HG02798 (cell line): Measurements from ENCODE around the gene SDK1.

Experiments
- ATAC-seq: cut with Tn5 transposase; IDR thresholded peaks from one replicate; pipeline ENCODE4 v1.9.1; 2021; ENCODE audit warnings: mild to moderate bottlenecking; ENCODE audit not compliant: unreplicated experiment, poor library complexity

SDK1 gene

DNA sequence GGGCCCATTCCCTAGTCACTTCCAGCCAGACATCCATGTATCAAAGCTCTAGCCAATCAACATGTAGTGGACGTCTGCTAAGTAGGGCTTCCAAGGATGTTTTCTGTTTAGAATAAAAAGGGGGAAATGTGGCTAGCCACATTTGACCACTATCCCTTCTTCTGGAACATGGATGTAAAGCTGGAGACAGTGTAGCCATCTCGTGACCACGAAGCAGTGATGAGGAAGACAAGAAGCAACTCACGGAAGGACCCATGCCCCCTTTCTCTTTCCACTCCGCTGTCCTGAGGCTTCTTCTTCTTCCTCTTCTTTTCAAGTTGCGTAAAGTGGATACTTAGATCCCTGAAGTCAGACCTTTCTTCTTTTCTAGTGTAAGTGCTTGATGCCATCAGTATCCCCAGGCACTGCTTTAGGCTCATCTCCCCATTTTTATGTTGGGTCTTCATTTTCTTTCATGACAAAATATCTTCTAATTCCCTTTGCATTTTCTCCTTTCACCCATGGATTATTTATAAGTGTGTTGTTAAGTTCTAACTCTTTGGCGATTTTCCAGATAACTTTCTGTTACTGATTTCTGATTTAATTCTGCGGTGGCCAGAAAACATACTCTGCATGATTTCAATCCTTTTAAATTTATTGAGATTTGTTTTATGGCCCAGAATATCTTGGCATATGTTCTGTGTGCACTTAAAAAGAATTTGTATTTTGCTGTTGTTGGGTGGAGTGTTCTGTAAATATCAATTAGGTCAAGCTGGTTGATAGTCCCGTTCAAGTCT lies 594.5 kb downstream of the SDK1 start:
- ATAC-seq: no peak

DNA sequence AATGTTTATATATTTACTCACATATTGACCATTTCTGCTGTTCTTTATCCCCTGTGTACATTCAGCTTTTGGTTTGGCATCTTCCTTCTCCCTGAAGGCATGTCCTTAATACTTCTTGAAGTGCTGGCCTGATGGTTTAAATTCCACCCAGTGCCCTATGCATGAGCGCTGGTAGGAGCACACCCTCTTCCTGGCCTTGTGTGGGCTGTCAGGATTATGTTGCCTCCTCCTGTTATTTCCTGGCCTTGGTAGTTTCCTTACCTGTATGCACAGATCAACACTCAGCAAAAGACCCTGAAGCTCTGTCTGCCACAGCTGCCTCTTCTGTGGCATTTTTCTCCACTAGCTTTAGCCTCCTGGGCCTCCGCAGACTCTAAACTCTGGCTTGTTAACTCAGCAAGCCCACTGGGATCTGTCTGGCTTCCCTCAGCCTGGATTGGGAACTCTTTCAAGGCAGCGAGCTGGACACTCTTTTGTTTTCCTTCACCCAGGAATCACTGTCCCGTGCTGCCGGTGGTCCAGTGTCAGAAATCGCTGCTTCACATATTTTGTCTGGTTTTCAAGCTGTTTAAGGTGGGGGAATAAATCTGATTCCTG lies 595.2 kb downstream of the SDK1 start:
- ATAC-seq: no peak

DNA sequence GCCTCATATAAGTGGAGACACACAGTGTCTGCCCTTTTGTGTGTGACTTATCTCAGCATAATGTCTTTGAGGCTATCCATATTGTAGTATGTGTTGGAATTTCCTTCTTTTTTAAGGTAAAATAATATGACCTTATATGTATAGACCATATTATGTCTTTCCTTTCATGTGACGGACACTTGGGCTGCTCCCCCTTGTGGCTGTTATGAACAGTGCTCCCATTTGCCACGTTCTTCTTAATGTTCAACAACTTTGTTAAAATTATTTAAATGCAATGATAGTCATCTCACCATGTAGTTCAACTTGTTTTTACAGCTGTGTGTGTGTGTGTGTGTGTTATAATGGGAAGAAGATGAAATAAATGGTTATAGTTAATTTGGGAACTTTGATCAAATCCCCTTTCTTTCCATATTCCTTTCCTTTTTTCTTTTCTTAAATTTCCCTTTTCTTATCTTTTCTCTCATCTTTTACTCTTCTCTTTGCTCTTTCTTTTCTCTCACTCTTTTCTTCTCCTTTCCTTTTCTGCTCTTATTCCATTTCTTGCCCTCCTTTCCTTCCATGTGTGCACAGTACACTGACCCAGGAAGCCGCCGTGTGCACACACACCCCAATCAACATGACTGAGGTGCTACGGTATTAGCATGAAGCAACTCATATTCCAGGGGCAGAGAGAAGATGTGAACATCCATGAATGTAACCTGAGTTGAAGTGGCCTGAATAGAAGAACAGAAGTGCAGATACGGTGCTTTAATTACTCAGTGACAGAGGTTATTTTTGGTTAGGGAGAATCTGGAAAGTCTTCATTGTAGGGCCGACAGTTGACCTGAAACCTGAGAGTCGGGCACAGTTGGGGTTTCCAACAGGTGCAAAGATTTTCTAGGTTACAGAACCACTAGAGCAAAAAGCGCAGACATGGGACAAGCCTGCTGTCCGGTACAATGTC lies 596.6 kb downstream of the SDK1 start:
- ATAC-seq: peak; percentile 54

DNA sequence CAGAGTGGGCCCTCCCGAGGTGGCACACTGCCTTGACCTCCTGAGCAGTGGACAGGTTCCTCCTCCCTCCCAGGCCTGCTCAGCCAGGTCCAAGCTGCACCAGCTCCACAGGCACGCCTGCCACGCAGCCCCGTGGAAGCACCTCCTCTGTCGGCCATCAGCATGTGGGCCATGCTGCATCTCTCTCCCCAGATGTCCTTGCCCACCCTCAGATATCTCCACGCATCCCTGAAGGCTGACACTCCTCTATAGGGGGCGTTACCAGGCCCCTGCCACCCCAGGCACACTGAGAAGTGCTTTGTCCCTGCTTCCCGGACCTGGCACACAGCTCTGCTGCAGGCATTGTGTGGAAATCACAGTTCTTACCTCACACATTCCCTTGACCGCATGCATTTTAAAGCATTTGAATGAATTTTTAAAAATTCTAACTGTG lies 598.5 kb downstream of the SDK1 start:
- no peak for ATAC-seq

DNA sequence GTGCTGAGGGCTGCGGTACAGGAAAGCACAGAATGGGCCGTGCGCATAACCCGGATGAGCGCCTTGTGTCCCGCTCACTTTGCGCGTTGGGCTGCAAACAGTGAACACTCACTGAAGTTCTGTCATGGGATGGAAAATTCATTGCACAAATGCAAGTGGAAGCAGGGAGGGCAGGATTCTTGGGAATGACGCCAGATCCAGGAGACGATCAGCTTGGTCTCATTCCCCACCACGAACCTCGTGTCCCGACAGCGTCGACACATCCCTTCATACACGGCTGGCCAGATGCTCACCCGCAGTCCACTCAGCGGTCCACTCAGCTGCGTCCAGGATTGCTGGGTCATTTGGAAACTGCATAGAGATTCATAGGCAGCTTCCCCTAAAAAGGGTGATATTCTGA lies 607.1 kb downstream of the SDK1 start:
- no peak for ATAC-seq

DNA sequence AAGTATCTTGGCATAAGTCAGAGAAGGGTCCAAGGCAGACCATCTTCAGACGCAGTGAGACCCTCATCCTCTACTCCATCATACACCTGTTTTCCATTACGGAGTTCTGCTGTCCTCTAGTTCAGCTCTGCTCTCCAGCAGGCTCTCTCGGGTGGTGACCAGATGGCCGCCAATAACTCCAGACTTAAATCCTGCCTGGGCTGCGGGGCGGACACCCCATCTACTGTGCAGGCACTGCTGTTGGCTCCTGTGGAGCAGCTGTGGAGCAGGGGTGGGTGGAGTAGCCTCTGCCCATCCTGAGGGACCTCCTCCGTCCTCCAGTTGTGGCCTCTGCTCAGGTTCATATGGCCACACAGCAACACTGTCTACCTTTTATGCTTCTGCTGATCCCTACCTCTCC lies 608.1 kb downstream of the SDK1 start:
- ATAC-seq: no peak

DNA sequence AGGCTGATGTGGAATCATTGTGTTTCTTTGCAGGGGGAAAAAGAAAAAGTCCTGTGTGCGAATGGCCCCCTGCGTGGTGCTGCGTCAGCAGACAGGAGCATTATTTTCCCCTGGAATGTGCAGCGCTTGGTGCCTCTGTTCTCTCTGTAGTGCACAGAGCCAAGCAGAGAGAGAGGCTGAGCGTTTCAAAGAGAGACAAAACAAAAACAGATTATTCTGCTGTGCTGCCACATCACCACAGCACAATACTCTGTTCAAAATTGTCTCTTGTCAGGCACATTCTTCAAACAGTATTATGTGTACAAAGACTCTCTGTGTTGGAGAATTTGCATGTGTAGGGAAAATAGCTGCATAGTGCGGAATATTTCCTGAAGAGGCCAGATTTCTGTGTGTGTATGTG lies 609.0 kb downstream of the SDK1 start:
- ATAC-seq: no peak

DNA sequence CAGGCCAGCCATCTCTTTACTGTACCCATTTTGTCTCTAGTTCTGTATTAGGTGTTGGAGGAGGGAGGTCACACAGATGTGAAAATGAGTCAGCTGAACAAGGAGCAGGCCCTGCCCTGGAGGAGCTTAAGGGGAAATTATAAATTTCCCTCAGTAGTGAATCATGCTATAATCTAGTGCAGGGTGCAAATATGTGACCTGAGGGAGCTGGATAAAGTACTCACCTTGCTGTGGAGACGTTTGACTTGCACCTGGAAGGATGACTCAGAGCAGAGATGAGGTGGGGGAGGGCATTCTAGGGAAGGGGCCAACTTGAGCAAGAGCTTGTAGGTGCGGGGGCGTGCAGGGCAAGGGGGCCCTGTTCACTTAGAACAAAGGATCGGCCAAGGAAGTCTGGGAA lies 610.6 kb downstream of the SDK1 start:
- no peak for ATAC-seq

DNA sequence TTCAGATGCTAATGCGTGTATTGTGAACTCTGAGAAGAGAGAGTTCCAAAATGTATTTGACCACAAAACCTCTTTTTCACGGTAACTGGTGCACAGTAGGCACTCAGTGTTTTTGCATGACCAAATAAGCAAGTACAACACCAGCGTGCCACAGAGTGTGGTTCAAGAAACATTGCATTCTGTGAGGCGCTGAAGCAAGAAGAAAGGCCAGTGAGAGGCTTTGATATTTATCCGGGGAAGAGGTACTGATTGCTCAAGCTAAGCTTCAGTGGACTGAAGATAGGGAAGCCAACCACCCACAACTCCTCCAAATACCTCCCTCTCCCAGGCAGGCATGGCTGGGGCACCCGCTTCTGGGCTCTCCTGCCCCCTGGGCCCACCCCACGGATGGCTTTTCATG lies 611.2 kb downstream of the SDK1 start:
- no peak for ATAC-seq

DNA sequence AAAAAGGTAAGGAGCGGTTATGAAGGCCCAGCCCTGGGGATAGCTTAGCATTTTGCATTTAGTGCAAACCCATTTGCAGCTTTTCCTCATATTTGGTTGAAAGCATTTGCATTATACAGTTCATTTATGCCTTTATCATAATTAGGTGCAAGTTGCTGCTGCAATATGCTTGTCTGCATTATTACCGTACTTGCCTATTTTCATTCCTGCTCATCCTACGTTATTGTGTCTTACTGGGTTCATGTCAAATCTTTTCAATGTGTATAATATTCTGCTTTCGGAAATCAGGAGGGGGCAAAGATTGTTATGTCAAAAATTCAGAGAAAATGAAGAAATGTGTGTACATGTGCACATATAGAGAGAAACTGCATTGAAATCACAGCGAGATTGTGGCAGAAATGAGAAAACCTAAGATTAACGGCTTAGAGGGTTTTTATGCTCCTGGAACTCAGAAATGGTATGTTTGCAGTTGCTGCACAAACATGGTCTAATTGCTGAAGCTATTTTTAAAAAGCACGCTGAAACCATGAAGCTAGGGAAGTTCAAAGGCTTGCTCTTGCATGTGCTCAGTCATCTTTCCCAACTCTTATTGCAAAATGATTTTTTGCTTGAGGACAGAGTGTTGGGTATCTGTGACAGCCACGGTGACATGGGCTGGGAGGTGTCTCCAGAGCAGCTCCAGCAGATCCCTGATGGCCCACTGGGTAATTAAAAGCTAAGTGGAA lies 613.2 kb downstream of the SDK1 start:
- ATAC-seq: no peak

DNA sequence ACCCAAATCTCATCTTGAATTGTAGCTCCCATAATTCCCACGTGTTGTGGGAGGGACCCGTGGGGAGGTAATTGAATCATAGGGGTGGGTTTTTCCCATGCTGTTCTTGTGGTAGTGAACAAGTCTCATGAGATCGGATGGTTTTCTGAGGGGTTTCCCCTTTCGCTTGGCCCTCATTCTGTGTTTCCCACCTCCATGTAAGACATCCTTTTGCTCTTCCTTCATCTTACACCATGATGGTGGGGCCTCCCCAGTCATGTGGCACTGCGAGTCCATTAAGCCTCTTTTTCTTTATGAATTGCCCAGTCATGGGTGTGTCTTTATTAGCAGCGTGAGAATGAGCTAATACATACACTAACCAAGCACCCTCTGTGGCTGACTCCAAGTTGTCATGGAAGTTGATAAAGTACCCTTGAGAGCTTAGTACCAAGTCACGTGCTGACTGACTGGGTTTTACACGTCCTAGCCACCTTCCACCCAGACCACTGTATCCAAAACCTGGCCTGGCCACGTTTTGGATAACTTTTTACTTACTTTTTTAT lies 614.4 kb downstream of the SDK1 start:
- ATAC-seq: no peak

DNA sequence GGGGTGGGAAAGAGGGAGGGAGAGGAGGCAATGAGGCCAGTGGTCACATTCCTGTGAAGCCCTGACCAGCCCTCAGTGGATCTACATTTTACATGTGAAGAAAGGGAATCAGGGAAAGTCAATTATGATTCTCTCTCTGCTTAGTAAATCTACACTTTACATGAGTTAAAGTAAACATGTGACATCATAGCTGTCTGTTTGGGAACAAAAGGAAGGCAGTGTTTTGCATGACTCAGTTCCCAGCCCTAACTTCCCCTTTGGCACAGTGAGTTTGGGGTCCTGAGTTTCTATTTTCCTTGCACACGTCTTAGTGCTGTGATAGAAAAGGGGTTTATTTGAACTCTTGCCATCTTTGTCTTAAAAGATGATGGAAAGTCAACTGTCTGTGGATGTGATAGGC lies 615.1 kb downstream of the SDK1 start:
- no peak for ATAC-seq

DNA sequence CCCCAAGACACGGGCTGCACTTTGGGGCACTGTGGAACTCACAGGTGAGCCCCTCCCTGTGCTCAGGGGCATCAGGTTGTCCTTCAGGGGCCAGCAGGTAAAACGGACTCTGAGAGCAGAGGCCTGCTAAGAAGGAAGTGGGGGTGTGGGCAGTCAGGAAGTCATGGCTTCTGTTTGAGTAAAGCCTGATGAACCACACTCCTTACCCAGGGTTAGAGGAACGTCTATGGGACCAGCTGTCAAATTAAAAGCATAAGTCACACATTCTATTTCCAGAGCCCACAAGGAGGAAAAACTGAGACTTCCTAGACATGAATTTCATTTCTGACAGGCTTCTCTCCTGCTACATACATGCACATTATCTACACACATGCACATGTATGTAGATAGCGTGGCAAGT lies 616.4 kb downstream of the SDK1 start:
- no peak for ATAC-seq

DNA sequence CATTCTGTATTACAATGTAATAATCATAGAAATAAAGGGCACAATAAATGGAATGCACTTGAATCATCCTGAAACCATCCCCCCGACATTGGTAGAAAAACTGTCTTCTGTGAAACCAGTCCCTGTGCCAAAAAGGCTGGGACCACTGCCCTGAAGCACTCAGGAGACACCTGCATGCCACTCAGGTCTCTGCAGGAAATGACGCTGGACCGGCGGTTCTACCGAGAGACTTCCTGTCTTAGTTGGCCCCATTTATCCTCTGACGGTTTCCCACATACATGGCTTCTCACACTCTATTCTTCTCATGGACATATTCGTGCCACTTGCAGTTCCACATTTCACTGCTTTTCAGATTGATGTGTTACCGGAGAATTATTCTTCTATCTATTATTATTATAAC lies 617.5 kb downstream of the SDK1 start:
- ATAC-seq: no peak

DNA sequence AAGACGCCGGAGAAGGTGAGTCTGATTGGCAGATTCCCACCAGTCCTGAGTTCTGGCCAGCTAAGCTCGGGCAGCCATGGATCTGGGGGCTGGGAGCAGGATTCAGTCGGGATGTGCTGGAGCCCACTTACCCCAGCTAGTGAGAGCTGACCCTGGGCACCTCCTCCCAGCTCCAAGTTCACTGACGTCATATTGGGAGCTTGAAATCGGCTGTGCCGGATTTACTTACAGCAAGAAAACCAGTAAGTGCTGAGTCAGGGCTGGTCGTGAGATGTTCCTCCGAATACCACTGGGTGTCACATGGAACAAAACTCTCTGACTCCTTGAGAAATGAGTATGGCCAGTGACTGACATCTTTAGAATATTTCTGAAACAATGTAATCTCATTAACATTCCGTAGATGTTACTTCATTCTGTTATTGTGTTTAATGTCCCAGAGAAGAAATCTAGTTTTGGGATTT lies 621.2 kb downstream of the SDK1 start:
- ATAC-seq: no peak

DNA sequence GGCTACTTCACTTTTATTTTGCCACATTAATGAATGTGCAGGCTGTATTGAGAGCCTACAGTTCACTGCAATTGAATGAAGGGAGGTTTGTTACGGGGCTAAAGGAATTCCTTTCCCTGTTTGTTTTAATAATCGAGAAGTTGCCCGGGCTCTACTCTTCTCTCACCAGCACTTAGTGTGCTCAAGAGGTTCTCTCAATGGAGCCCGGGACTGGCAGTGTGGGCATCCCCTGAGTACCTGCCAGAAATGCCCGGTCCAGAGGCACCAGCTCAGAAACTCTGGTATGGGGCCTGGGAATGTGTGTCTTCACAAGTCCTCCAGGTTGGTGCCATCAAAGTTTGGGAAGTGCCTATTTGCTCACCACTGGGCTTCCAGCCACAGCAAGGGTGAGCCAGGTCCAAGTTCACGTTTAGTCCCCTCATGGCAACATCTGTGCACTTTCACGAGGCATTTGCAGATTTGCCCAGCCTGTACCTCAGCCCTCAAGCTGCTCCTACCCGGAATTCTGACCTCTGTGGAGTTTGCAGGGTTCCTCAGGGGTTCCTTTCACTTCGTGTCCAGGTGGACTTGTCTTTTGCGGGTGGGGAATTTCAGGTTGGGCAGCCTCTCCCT lies 622.4 kb downstream of the SDK1 start:
- no peak for ATAC-seq

DNA sequence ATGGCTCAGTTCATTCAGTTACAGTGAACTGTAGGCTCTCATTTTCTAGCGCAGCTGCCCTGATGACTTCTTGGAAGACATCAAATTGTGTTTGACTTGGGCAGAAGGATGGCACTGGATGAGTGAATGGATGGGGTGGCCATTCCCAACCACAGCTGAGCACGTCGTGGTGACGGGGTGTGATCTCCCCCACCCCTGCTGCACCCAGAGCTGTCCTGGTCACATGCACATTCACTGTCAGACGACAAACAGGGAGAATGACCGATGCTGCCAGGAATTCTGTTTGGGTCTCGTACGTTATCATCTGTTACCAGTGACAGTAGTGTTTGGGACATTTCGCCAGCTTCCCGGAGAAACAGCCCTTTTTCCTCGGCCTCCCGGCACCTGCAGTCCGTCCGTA lies 623.2 kb downstream of the SDK1 start:
- ATAC-seq: no peak

DNA sequence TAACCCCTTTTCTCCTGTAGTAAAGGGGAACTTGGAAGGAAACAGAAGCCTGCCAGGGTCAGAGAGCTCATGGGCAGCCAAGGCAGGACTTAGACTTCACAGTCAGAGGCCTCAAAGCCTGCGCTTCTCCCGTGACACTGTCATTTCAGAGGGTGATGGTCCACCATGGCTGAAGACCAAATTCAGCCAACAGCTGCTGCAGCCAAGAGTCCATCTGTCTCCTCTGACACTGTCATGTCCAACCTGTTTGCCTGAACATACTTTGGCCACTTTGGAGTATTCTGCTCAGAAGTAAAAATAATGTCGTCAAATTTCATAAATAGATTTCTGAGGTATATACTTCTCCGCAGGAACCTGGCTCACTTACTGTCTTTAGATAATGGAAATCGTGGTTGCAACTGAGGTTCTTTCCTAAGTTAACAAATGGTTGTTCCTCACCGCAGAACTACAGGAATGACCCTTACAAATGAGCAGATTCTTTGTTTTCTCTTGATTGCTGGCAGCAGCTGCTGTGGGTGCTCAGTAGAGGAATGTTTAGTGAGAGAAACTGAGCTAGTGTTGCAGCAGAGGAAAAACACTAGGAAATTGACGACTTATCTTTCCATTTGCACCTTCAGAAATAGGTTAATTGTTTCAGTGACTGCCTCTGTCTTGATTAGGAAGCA lies 626.5 kb downstream of the SDK1 start:
- ATAC-seq: no peak
